Transverse colon (tissue), 3 donors: ENCODE results near the gene TMEM95.

ENCODE experiments used
- CTCF ChIP-seq, 5 experiments: fragments of 200-600 bp in 3 of 5; fragments of 450-650 bp in 2 of 5; sonication (generic) in 3 of 5; IDR thresholded peaks; 1 replicate in 2 of 5; 2 replicates in 3 of 5; pipeline ENCODE4 v1.5.1; 2016 to 2017; ENCODE audit warnings: antibody characterized with exemption in 5 of 5, inconsistent platforms in 3 of 5, mild to moderate bottlenecking in 2 of 5, moderate library complexity in 1 of 5
- EP300 ChIP-seq: sonication (generic); formaldehyde crosslinking; IDR thresholded peaks from one replicate; pipeline ENCODE4 v1.6.1; 2017; ENCODE audit warnings: antibody characterized with exemption, low read depth
- POLR2A ChIP-seq: fragments of 450-650 bp; IDR thresholded peaks from one replicate; pipeline ENCODE4 v1.6.1; 2016; ENCODE audit warnings: antibody characterized with exemption, mild to moderate bottlenecking, moderate library complexity

GRCh38 chr17:7369825-7370224 is 14.9 kb downstream of the TMEM95 start:
- no peak for TF ChIP-seq CTCF (IDR thresholded peaks at IDR 0.05)
- no peak for TF ChIP-seq POLR2A
- no peak for TF ChIP-seq EP300
